GM12801 (cell line): ENCODE measurements around the gene TUBB1.

Source experiments
- CTCF ChIP-seq: IDR thresholded peaks from one replicate; pipeline ENCODE4 v1.5.1; 2011; ENCODE audit warnings: control low read depth; ENCODE audit not compliant: insufficient read length; ENCODE audit errors: extremely low read depth

Gene TUBB1

GRCh38 chr20:58997141-58997770 lies 22.0 kb upstream of the TUBB1 start:
- TF ChIP-seq CTCF: no peak

GRCh38 chr20:58998656-58999055 lies 20.6 kb upstream of the TUBB1 start:
- no peak for TF ChIP-seq CTCF

GRCh38 chr20:59000326-59000725 lies 18.9 kb upstream of the TUBB1 start:
- TF ChIP-seq CTCF: no peak

DNA sequence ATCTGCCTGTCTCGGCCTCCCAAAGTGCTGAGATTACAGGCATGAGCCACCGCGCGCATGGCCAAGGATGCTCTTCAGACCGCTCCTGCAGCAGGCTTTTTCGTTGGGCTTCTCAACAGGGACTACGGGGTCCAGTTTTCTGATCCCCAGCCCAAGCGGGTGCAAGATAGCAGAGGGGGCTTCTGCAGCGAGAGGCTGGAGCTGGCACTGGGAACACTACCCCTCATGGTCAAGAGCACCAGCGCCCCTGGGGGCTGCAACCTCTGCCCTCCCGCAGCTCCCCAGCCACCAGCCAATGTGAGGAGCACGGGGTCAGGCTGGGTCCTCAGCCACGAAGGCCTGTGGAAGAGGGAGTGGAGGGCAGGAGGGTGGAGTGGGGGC lies 18.2 kb upstream of the TUBB1 start:
- no peak for TF ChIP-seq CTCF

GRCh38 chr20:59001449-59002171 lies 17.6 kb upstream of the TUBB1 start:
- no peak for TF ChIP-seq CTCF

GRCh38 chr20:59002388-59002787 lies 16.8 kb upstream of the TUBB1 start:
- no peak for TF ChIP-seq CTCF

DNA sequence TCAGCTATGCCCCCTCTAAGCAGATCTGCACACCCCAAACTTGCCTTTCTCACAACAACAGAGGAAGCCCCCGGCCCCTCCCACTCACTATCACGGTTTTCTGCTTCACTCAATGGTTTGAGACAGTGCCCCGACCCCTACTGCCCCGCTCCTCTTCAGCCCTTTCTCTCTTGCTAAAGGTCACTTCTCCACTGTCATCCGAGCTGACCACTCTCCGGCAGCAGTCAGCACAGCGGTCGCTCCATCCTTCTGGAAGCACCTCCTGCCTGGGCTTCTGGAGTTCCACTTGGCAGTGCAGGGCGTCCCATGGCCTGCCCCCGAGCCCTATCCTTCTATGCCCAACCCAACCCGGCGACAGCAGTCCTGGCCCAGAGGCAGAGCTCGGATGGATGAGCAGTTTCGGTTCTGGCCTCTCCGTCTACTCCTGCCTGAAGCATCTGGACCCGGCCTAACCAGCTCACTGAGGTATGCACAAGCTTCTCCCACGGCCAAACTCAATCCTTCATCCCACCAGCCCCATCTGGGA lies 16.3 kb upstream of the TUBB1 start:
- TF ChIP-seq CTCF: no peak
